GM12878 (cell line): ENCODE data around the gene FRK. TPM values are rescaled to one million over a fixed set of nuclear protein-coding genes. Genes with fewer than 3 reads are reported as not detected.

Source experiments
- CBX3 ChIP-seq: fragments of 200-600 bp; sonication (generic); IDR thresholded peaks from 2 replicates; pipeline ENCODE4 v1.6.1; 2016; ENCODE audit warnings: low read depth, borderline replicate concordance
- ESRRA ChIP-seq: IDR thresholded peaks from 2 replicates; pipeline ENCODE4 v1.6.1; 2012; ENCODE audit warnings: mild to moderate bottlenecking, low read length, improper control_type of control experiment
- JUNB ChIP-seq: IDR thresholded peaks from 2 replicates; pipeline ENCODE4 v1.6.1; 2016; ENCODE audit warnings: antibody characterized with exemption, mild to moderate bottlenecking
- NBN ChIP-seq: fragments of 450-650 bp; IDR thresholded peaks from 2 replicates; pipeline ENCODE4 v1.6.1; 2016
- NFIC ChIP-seq: IDR thresholded peaks from 2 replicates; pipeline ENCODE4 v1.6.1; 2012; ENCODE audit warnings: low read depth, mild to moderate bottlenecking, inconsistent platforms, low read length, moderate library complexity
- NR2F1 ChIP-seq: fragments of 450-650 bp; conservative IDR thresholded peaks from 2 replicates; pipeline ENCODE4 v1.6.1; 2017; ENCODE audit warnings: mild to moderate bottlenecking
- PKNOX1 ChIP-seq: fragments of 450-650 bp; IDR thresholded peaks from 2 replicates; pipeline ENCODE4 v1.6.1; 2016; ENCODE audit warnings: mild to moderate bottlenecking
- PML ChIP-seq: IDR thresholded peaks from 2 replicates; pipeline ENCODE4 v1.6.1; 2012; ENCODE audit warnings: low read length, inconsistent platforms
- POLR2AphosphoS5 ChIP-seq: IDR thresholded peaks from 2 replicates; pipeline ENCODE4 v1.6.1; 2011; ENCODE audit warnings: mild to moderate bottlenecking, low read length, inconsistent platforms
- RBBP5 ChIP-seq: fragments of 200-600 bp; sonication (generic); conservative IDR thresholded peaks from 2 replicates; pipeline ENCODE4 v1.6.1; 2016
- RCOR1 ChIP-seq: conservative IDR thresholded peaks from 2 replicates; pipeline ENCODE4 v1.6.1; 2012; ENCODE audit warnings: low read depth, low read length, improper control_type of control experiment
- RELA ChIP-seq: fragments of 450-650 bp; IDR thresholded peaks from 2 replicates; pipeline ENCODE4 v1.8.0; 2014; ENCODE audit warnings: borderline replicate concordance; ENCODE audit not compliant: partially characterized antibody
- RUNX3 ChIP-seq: IDR thresholded peaks from 2 replicates; pipeline ENCODE4 v1.6.1; 2012; ENCODE audit warnings: low read length, inconsistent platforms
- SPI1 ChIP-seq: IDR thresholded peaks from 2 replicates; pipeline ENCODE4 v1.6.1; 2011; ENCODE audit warnings: low read depth, mild to moderate bottlenecking, low read length, moderate library complexity, borderline replicate concordance; ENCODE audit not compliant: insufficient read depth
- USF1 ChIP-seq: IDR thresholded peaks from 2 replicates; pipeline ENCODE4 v1.6.1; 2011; ENCODE audit warnings: borderline replicate concordance, low read depth, mild to moderate bottlenecking, moderate library complexity, mixed read lengths, low read length; ENCODE audit not compliant: insufficient read depth; ENCODE audit errors: extremely low read length
- polyA plus RNA-seq, 11 experiments: library from polyadenylated mRNA; depleted of rRNA in 4 of 11; unstranded in 6 of 11; stranded (reverse) in 5 of 11; fragments of >200 nt; fragmentation: Nextera tagmentation in 4 of 11; fragmentation: Illumina TruSeq in 1 of 11; extraction: Ambion mirVana in 4 of 11; extraction: Trizol in 1 of 11; gene quantifications; 1 replicate in 1 of 11; 2 replicates in 10 of 11; pipeline versions ENCODE4 v1.2.1 to v1.2.3, GENCODE V29; 2011 to 2016; ENCODE audit warnings: inconsistent platforms in 2 of 11, missing spikeins in 2 of 11, low read depth in 1 of 11
- total RNA-seq, 4 experiments: library from RNA; depleted of rRNA in 3 of 4; stranded (reverse); fragments of >200 nt in 3 of 4; fragmentation: Illumina TruSeq in 1 of 4; extraction: Trizol in 1 of 4; gene quantifications; 2 replicates each; pipeline versions ENCODE4 v1.2.1 to v1.2.3, GENCODE V29; 2013 to 2021

Gene FRK
- total and polyA plus RNA-seq, 10 of the 15 experiments (the other 5 are each of a cell fraction or from before 2014, with no cell fraction given) = 0.29 to 2.4 (median 1.2) TPM

GRCh38 chr6:116025405-116025804 lies 35.3 kb downstream of the FRK start (continued):
- TF ChIP-seq USF1 (no peak), RBBP5 (no peak), NFIC (peak; percentile 72; the same call in 1 of the 2 replicates), JUNB (peak; percentile 67), RELA (no peak), POLR2AphosphoS5 (no peak), NBN (no peak), PKNOX1 (no peak), CBX3 (no peak), RCOR1 (no peak), SPI1 (no peak), NR2F1 (0 out of 2 replicates have a peak, but pooled peaks have one; percentile 25), RUNX3 (peak; percentile 68; the same call in 1 of the 2 replicates), ESRRA (no peak), PML (no peak)
